Heart right ventricle (tissue), 16 donors: Measurements from ENCODE around the gene ST8SIA1. TPM values are rescaled to one million over a fixed set of nuclear protein-coding genes. Genes with fewer than 3 reads are reported as not detected.

Experiments
- ATAC-seq, 8 donors: fragments of 200-7000 bp; cut with Tn5 transposase; one replicate each; pipeline ENCODE4 v1.9.1; 2020; ENCODE audit warnings: mild to moderate bottlenecking in 8 of 8, moderate library complexity in 8 of 8, moderate number of reproducible peaks in 1 of 8
- DNase-seq, 2 donors: peaks; one replicate each; pipeline ENCODE4 v3.0.0-alpha.2; 2020
- H3K27ac ChIP-seq, 10 donors: fragments of 200-600 bp; sonication (generic) in 2 of 10; one replicate each; pipeline versions ENCODE4 v1.5.0 to v1.8.0; 2020 to 2022; ENCODE audit warnings: mild to moderate bottlenecking in 3 of 10
- H3K27me3 ChIP-seq, 7 donors: fragments of 200-600 bp; one replicate each; pipeline ENCODE4 v1.8.0; 2021 to 2022; ENCODE audit warnings: mild to moderate bottlenecking in 2 of 7
- H3K36me3 ChIP-seq, 9 donors: fragments of 200-600 bp; sonication (generic) in 1 of 9; one replicate each; pipeline versions ENCODE4 v1.5.0 to v1.8.0; 2020 to 2022; ENCODE audit warnings: mild to moderate bottlenecking in 2 of 9
- H3K4me1 ChIP-seq, 9 donors: fragments of 200-600 bp; sonication (generic) in 1 of 9; one replicate each; pipeline versions ENCODE4 v1.5.0 to v1.8.0; 2020 to 2022; ENCODE audit warnings: mild to moderate bottlenecking in 4 of 9
- H3K4me3 ChIP-seq, 10 donors: fragments of 200-600 bp; sonication (generic) in 2 of 10; one replicate each; pipeline versions ENCODE4 v1.5.0 to v1.8.0; 2020 to 2022; ENCODE audit warnings: mild to moderate bottlenecking in 7 of 10, moderate library complexity in 2 of 10
- H3K9me3 ChIP-seq, 11 donors: fragments of 200-600 bp in 10 of 11; sonication (generic) in 2 of 11; one replicate each; pipeline versions ENCODE4 v1.5.0 to v1.8.0; 2013 to 2022; ENCODE audit warnings: mild to moderate bottlenecking in 2 of 11, control low read depth in 1 of 11, moderate library complexity in 1 of 11
- CTCF ChIP-seq, 9 donors: fragments of 200-600 bp; sonication (generic) in 2 of 9; IDR thresholded peaks; one replicate each; pipeline versions ENCODE4 v1.5.0 to v1.8.0; 2021 to 2022; ENCODE audit warnings: antibody characterized with exemption in 9 of 9, mild to moderate bottlenecking in 5 of 9, moderate library complexity in 1 of 9
- WGBS, 2 donors: extraction: QIAGEN DNeasy Blood & Tissue Kit; methylation state at CpG; one replicate each; pipeline ENCODE4 v1.1.7; 2013; ENCODE audit warnings: inconsistent platforms in 1 of 2; 5-methylcytosine and 5-hydroxymethylcytosine counted together
- intact Hi-C, 10 donors: fragments of 100-400 bp; cut with DNase I; formaldehyde crosslinking; loops; one replicate each; pipeline versions ENCODE4 v1.11.1 to v1.14.2; 2022
- polyA plus RNA-seq, 2 donors: library from polyadenylated mRNA; stranded (reverse); fragments of 200-250 nt; gene quantifications; one replicate each; pipeline ENCODE4 v1.2.3, GENCODE V29; 2013
- total RNA-seq, 10 donors: library from RNA; stranded (reverse); fragmentation: NEBNext Ultra II Directional in 3 of 10; extraction: Animal tissue kit (Norgen Biotek cat#: 25700) in 3 of 10; gene quantifications; one replicate each; pipeline versions ENCODE4 v1.2.1 to v1.2.4, GENCODE V29; 2021 to 2023
- donor health status: Arrhythmogenic right ventricular cardiomyopathy.
- donor health status: ischemic (EF 13 %, LVEDD 7.1; RV severe dilation, severe dysfunction).
- donor health status: healthy with polysubstance abuse.
- donor health status: DM: no; HTN: yes; CAD: no.
- donor health status: DM: no; HTN: no; CAD: no.
- donor health status: ischemic (EF 25% LVEDD 6.9; RV normal size, moderate dysfunction).
- donor health status: ischemic (EF 25% LVEDD 5.7; RV mildly dilated, moderate dysfunction).
- donor health status: healthy.
- donor health status: DM: yes; HTN: yes; CAD: no.
- donor health status: Ischemic cardiomyopathy.
- donor health status: ischemic (EF 35%, LVEDD 5.7; RV mildly dilated, moderate dysfunction).
- donor health status: nonischemic (EF 11% LVEDD 7.7; RV severe dilation, severe dysfunction).
- donor health status: DM: yes; HTN: yes; CAD: no.
- donor health status: PGD.
- donor health status: ischemic (EF 29% LVEDD 5.4; RV normal size, mild dysfunction).
- donor health status: nonischemic (EF 23%, LVEDD 6.1; RV moderate dilation, normal function).

ST8SIA1 gene
- total and polyA plus RNA-seq, 12 donors = 0.93 to 4.9 (median 1.9) TPM

GRCh38 chr12:22228022-22228875, 106.3 kb downstream of the ST8SIA1 start:
- no peak for DNase-seq
- WGBS, 2 donors = 73 to 77% methylated on average over 2 of the region's 2 CpGs
- intact Hi-C loops = no loop called here
- ATAC-seq = peak in 1 of 8 donors; percentile 52
- Histone ChIP-seq H3K4me3 (no peak overlapping the region), H3K36me3 (no peaks in the 10 kb centered on the region), H3K4me1 (peaks cover 0 to 12% (median 0%) of the 10 kb centered on the region in 9 donors), H3K9me3 (no peaks in the 10 kb centered on the region), H3K27me3 (no peaks in the 10 kb centered on the region), H3K27ac (no peak overlapping the region)
- TF ChIP-seq CTCF (IDR thresholded peaks at IDR 0.05) = no peak

- H3K9me3 ChIP-seq = no peaks in the 10 kb centered on the region
- WGBS, 2 donors = 64 to 76% methylated on average over 4 of the region's 4 CpGs
Observed at GRCh38 chr12:22223356-22223755, 111.2 kb downstream of the ST8SIA1 start.

GRCh38 chr12:22217556-22217955, 117.0 kb downstream of the ST8SIA1 start:
- Histone ChIP-seq H3K36me3 (no peaks in the 10 kb centered on the region), H3K27ac (no peak overlapping the region), H3K4me3 (no peak overlapping the region), H3K27me3 (no peaks in the 10 kb centered on the region), H3K4me1 (no peaks in the 10 kb centered on the region), H3K9me3 (peaks cover 0 to 6% (median 0%) of the 10 kb centered on the region in 11 donors)
- intact Hi-C loops = no loop called here
- TF ChIP-seq CTCF (IDR thresholded peaks at IDR 0.05) = no peak
- 91 to 94% methylated on average over 1 of the region's 1 CpG for WGBS, 2 donors
- ATAC-seq (no peak), DNase-seq (no peak)

More at GRCh38 chr12:22223356-22223755, 111.2 kb downstream of the ST8SIA1 start:
- H3K27ac ChIP-seq = no peak overlapping the region
- no peak for ATAC-seq
- H3K4me1 ChIP-seq = peaks cover 0 to 9% (median 0%) of the 10 kb centered on the region in 9 donors
- no peaks in the 10 kb centered on the region for H3K36me3 ChIP-seq
- no peaks in the 10 kb centered on the region for H3K27me3 ChIP-seq
- H3K4me3 ChIP-seq = no peak overlapping the region
- no peak for DNase-seq
- intact Hi-C loops = no loop called here
- TF ChIP-seq CTCF (IDR thresholded peaks at IDR 0.05) = no peak

GRCh38 chr12:22215467-22216253, 118.8 kb downstream of the ST8SIA1 start:
- no peak for TF ChIP-seq CTCF (IDR thresholded peaks at IDR 0.05)
- 88% methylated on average over 4 of the region's 4 CpGs for WGBS, 2 donors
- Histone ChIP-seq H3K27me3 (no peaks in the 10 kb centered on the region), H3K27ac (no peak overlapping the region), H3K36me3 (no peaks in the 10 kb centered on the region), H3K4me3 (no peak overlapping the region), H3K4me1 (no peaks in the 10 kb centered on the region), H3K9me3 (peaks cover 0 to 6% (median 0%) of the 10 kb centered on the region in 11 donors)
- intact Hi-C loops = no loop called here
- DNase-seq (no peak), ATAC-seq (no peak)
